GM19438 (cell line): Measurements from ENCODE around the gene RAPGEF5.
A peak's percentile ranks its signal among the peaks of the same experiment; 100 is the strongest.

Experiments used
- ATAC-seq: cut with Tn5 transposase; IDR thresholded peaks from one replicate; pipeline ENCODE4 v1.9.1; 2021; ENCODE audit warnings: low read depth; ENCODE audit not compliant: unreplicated experiment

Gene RAPGEF5

DNA sequence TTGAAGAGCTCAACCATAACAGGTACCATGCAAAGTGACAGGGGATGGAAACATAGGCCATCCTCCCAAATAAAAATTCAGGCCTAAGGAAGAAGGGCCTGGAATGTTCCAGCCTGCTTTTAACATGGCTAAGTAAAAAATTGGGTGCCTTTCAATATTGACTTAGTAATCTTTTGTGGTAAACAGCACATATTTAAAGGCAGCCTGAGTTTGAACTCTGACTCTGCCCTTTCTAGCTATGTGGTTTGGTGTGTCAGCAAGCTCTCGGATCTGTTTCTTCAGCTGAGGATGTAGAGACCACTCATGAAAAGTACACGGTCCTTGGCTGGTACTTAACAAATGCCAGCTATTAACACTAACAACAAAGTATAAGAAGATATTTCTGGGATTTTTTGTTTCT, 219.5 kb downstream of the RAPGEF5 start:
- ATAC-seq = no peak

DNA sequence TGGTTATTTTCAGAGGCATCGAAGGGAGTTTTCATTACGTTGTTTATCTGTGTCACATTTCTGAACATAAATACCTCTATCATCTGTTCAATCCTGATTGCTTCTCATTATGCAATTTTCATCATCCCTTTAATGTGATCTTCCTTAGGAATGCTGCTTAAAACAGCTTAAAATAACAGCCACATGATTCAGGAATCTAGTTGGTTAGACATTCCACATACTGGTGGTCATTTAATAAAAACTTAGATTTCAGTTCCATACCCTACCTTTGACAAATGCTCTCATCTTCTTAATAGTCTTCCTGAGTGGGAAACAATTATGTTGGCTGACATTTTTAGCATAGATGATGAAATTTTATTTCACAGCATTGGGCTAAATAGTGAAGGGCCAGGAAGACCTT, 219.9 kb downstream of the RAPGEF5 start:
- ATAC-seq = no peak

DNA sequence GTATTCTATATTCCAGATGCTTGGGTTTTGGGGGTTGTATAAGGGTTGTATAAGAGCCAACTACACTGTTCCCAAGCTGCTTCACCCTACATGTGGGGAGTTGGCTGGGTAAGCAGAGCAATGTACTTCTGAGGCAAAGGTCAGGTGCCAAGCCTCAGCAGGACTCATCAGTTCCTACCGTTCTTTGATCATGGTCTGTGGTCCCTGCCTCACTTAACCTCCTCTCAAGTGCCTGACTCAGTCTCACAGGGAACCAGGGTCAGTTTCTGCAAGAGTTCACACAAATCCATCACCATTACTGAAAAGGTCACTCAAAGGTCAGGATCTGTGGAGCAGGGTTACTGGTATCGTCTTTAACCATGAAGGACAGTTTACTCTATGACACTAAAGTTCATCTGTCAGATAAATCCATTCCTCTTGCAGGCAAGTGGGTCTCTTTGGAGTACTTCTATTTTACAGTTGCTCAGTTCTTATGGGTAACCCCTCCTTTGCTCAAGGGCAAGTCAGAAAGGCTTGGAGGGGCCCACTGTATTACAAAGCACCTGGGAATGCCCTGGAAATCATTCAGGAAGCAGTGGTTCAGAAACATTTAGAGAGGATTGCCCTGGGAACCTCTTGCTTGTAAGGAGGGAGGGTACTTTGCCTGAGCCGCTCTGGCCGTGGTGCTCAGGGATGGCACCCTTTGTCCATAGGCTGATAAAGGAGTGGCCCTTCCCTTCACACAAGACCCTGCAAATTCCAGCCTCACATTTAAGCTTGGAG, 227.0 kb downstream of the RAPGEF5 start:
- ATAC-seq = no peak

DNA sequence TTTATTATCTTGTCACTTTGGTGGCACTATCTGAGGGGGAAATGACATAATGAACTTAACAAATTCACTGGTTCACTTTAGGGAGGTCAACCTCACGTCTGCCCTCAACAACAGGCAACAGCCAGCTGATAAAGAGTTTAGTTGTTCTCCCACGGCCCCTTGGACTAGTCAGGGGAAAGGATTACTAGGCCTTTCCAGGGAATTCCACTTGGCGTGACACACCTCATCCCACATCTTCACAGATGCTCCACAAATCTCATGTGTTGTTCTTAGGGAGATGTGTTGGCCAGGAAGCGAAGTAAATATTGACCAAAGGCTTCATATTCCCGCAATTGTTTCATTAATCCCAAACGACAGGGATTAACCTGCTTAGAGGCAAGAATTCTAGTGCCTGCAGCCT, 227.8 kb downstream of the RAPGEF5 start:
- ATAC-seq = no peak

DNA sequence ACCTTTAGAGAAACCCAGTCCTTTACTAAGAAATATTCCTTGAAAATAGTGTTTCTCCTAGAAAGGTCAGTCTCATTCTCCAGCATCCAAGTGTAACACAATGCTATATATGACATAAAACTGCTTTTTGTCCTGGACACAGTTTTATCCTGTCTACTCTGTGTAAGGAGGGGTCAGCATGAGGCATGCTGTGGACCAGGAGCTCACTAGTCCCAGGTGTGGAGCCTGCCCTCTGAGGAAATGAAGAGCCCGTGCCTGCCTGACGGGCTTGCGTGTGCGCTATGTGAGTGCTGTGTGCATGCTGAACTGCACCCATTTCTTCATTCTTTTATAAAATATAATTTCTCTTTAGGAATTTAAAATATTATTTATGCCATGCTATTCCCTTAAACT, 228.4 kb downstream of the RAPGEF5 start:
- no peak for ATAC-seq

DNA sequence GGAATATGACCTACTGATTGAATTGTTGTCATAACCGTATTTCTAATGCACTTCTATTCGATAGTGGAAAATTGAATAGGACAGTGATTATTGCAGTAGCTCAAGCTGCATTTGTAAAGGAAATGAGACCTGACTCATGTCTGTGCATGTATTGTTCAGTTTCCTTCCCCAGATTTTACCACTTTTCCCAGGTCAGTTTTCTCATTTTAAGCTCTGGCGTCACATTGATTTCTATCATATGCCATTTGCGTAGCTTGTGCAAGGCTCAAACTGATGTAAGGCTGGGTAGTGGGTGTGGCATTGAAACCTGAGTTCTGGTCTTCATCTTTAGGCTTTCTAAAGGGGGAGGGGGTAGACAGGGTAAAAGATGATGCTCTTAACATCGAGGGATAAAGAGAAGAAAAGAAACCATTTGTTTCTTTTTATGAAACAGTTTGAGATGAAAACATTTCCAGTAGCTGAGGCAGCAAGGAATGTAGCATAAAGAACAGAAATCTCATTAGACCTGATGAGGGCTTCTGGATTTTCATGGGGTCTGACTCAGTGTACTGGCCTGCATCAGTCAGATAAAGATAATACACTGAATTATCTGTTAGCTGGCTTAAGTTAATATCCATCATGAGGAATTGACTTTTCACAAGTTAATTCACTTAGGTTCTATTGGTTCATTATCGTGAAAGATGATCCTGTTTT, 229.0 kb downstream of the RAPGEF5 start:
- no peak for ATAC-seq

DNA sequence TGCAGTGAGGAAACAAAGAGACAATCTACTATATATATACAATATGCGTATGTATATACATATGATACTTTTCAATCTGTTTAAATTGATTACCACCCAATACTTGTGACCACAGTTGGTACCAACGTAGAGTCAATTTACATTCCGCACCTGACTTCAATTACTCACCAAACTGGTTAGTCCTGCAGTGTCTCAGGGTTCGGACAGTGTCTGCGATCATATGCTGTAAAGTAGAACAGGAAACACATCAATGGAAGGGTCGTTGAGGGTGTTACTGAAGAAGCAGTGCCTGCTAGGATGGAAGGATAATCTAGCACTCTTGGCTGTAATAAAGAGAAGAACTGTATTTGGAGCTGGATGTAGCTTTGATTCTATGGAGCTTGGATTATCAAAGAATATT, 231.5 kb downstream of the RAPGEF5 start:
- ATAC-seq = no peak

DNA sequence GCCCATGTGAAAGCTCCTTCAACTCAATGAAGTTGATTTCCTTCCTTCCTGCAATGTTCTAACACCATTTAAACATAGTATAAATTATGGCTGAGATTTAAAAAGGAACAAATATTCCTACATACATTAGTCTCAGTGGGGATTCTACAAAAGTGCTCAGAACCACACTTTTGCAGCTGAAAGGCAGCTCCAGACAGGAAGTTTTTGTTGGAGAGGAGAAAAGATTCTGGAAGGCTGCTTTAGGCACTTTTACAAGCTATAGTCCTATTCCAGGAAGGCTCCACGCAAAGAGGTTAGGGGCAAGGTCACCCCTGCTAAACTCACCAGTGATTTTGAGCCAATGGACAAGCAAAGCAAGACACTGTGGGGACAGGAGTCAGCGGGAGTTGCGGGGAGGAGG, 232.0 kb downstream of the RAPGEF5 start:
- ATAC-seq = no peak

DNA sequence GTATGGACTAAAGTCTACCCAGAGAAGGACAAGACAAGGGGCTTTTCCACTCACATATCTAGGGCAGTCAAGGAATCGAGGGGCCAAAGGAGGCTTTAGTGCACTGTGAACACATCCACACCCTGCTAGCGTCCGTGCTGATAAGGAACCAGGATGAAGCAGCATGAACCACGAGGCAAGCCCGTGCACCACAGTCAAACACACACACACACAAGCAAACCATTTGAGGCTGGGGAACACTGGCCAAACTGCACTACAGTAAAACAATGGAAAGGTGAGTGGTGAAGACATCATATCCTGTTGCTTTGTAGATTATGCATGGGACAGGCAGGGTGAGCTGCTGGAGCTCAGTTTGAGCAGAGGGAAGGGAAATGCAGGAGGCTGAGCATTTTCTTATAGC, 233.8 kb downstream of the RAPGEF5 start:
- ATAC-seq = no peak

DNA sequence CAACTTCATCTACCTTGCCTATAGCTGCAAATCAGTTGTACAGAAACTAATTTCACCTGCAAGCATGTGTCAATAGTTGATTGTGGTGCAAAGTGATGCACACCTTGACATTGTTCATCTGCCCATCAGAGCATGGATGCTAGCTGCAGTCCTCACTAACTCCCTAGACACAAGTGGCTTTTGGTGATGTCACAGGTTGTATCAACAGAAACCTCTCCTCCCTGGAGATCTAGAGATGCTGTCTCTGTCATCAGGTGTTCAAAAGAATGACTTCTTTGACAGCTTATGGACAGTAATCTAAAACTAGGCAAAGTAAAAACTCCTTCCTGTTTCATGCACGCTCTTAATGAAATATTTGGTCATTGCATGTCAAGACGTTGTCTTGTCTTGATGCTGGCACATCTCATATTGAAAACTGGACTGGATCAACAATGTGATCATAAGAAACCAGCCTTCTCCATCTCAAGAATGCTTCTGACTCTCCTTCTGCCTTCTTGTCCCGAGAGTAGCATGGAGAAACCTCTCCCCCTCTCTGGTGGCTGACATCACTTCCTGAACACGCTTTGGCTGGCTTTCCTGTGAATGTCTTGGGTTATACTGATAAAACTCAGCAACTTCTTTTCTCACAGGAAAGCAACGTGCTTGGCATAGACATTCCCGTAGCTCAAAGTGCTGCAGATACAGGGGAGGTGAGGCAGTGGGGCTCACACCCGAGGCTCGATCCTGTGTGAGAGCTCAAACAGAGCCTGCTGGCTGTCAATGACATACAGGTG, 235.1 kb downstream of the RAPGEF5 start:
- ATAC-seq = no peak

DNA sequence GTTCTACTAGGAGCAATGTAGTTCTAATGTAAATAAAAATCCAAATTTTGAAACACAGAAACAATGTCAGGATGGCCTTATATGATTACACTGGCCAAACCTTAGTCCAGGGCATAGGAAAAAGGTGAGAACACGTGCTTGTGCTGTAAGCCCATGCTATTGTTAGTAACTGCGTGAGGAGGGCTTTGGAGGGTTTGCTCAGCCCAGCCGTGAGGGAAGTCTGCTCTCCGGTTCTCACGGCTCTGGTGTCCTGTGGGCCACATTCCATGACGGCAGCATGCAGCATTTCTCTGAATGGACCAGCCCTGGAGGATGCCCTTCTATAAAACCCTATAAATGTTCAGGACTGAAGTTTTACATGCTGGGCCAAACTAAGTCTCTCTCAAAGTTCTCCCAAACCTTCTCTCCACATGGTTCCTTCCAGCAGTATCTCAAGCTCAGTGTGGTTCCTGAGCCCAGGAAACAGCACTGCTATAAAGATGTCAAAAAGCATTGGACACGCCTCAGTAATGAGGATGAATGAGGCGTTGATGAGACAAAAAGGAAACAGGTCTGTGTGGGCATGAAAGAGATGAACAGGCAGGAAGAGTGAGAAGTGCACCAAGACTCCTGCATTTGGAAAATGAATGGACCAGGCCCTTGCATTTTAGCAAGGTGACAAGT, 236.4 kb downstream of the RAPGEF5 start:
- no peak for ATAC-seq

DNA sequence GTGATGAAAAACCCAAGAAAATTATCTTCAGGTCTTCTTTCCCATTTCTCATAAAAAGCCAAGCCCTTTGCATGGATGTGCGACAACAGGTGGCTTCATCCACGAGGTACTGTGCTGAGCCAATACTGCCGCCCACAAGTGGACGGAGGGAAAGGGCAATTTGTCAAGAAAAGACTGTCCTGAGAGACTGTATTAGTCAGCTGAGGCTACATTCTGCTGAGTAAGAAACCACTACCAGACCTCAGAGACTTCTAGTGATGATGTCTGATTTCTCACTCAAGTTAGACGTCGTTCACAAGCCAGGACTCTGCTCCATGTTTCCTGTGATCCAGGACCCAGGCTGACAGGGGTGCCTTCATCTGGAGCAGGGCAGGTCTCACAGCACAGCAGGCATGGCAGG, 239.7 kb downstream of the RAPGEF5 start:
- ATAC-seq = no peak

DNA sequence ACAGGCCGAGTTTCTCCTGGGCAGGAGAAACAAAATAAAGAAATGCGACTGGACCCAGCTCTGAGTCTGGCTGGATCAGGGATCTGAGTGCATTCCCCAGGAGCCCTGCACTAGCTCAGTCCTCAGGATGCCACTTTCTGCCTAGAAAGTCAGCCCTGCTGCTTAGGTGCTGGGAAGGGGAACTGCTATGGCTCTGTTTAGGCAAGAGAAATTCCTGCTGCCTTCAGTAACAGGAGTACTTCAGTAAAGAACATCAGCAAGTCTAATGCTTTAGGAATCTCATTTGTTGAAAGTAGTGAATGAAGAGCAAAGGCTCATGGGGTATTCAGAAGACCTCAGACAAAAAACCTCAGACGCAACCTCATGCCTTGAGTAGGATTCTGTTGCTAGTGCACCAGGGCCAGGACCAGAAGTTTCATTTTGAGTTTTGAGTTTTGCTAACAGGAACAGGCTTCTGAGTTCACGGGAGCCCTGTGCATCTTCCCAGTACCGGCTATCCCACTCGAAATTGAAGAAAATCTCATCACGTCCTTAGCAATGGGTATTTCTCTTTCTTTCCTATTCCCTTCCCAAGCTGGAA, 240.4 kb downstream of the RAPGEF5 start:
- ATAC-seq = no peak

DNA sequence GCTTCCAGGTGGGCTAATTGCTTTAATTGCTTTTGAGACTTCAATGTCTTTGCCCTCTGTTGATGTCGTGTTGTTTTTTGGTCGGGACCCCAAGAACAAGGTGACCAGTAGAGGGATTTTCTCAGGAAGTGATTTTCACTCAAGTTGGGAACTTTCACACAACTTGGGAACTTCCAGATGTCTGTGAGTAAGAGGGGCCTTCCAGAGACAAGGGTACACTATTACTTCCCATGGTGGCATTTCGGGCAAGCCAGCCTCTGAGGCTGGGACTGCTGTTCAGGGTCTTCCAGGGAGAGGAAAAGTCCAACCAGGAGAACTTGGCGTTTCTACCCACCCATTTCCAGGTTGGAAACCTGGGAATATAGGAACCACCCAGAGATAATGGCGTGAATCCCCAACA, 241.3 kb downstream of the RAPGEF5 start:
- no peak for ATAC-seq

DNA sequence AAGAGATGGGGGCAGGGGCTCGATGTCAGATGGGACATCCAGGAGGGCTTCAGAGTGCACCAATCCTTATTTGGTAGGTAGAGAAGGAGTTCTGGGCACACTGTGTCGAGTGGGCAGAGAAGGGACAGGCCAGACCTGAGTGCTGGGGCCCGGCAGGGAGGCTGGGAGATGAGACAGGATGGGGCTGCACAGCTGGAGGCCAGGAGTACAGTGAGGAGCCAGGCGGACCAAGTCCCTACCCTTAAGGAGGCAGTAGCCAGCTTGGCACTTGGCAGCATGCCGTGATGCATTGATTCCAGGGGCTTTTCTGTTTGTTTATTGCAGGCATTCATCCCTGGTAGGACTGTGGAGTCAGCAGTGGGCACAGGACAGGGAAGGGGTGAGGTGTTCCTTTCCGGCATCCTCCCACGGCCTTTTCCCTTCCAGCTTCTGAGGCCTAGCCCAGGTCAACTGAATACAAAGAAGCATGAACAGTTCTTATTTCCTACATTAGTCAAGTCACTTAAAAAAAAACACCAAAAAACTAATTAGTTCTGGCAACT, 242.4 kb downstream of the RAPGEF5 start:
- no peak for ATAC-seq

DNA sequence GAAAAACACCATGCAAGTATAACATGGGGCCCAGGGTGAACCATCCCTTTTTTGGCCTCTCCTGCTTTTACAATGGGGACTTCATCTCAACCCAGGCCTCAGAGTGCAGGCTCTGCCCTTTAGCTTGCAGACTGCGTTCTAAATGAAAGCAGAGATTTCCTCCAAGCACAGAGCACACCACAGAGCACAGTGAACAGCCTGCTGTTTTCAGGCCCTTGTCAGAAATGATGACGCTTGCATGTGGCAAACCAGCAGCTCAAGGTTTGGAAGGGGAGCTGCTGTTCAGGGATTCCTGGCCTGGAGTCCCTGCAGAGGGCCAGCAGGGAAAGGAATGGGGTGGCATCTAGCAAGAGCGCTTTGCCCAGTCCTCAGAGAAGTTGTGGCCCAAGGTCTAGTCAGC, 243.9 kb downstream of the RAPGEF5 start:
- no peak for ATAC-seq

DNA sequence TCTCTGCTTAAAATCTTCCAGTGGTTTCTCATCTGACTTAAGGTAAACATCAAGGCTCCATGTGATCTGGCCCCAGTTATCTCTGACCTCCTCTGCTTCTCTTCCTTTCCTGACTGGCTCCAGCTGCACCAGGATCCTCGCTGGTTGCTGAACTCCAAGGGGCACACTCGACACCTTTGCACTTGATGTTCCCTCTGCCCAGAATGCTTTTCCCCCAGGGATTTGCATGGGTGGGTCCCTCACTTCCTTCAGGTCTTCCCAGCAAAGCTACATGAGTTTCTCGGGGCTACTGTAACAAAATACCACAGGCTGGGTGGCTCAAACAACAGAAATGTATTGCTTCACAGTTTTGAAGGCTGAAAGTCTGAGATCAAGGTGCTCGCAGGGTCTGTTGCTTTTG, 245.3 kb downstream of the RAPGEF5 start:
- ATAC-seq = no peak

DNA sequence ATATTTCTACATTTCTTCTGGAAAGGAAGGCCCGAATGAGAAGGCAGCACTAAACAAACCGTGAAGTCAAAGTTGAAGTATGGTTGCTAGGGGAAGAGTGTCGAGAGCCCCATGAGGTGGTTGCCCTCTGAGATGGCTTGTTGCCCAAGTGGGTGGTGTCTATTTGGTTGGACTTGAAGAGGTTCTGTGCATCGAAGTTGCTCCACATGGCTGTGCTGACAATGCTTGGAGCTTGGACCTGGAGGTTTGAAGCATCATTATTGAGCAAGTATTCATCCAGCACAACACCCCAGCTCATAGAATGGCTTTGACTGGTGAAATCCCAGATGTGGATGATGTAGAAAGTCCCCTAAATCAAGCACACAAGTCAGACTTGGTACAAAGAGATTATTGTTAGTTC, 246.1 kb downstream of the RAPGEF5 start:
- no peak for ATAC-seq

DNA sequence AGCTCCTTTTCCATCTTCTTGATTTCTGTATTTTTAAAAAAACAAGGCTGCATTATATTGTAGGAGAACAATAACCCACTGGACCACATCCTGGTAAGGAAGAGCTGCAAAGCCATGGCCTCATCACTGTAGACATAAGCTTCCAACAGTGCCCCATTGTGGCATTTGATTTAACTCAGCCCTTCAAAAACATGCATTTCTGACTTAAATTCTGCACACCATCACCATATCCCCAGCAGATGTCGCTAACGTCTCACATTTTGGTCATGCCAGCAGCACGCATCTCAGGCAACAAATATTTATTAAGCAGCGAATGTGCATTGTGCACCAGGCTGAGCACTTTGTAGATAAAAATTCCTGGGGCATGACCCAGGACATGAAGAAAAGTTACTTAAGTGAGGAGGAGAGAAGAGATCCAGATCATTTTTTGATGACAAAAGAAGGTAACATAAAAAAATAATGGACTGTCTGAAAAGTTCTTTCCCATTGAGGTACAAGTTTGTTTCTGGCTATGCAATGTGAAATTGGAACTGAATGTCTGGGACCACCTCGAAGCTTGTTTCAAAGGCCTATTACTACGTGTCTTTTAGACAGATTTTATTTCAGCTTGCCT, 246.6 kb downstream of the RAPGEF5 start:
- ATAC-seq = peak; percentile 65

DNA sequence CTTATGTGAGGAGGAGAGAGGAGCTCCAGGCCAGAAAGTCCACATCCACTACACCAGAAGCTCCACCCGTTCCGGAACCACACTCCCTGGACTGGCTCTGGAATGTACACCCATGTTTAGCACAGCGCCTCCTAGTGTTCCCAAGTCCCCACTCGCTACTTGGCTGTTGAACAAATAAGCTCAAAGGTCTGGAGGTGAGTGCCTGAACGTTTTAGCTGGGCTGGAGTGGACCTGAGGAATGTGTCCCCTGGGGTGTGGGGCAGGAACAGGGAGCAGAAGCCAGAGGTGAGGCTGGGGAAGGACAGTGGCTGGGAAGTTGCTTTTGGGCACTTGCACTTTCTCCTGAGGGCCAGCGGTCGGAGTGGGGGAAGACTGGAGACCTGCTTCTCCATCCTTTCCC, 247.2 kb downstream of the RAPGEF5 start:
- ATAC-seq = no peak
